SK-N-SH (cell line): ENCODE results near the gene HPDL. TPM values are rescaled to one million over a fixed set of nuclear protein-coding genes. Genes with fewer than 3 reads are reported as not detected.
A peak's percentile ranks its signal among the peaks of the same experiment; 100 is the strongest.

ENCODE experiments used
- CTCF ChIA-PET: fragments of 300-600, 350-600 bp; formaldehyde crosslinking; extraction: SDS; loops from one replicate; lab custom pipeline; 2021; lab: Yijun Ruan, JAX
- POLR2A ChIA-PET: fragments of 350-600 bp; sonication (Branson Sonifier 250); formaldehyde crosslinking; extraction: SDS; loops from one replicate; lab custom pipeline; 2020; ENCODE audit warnings: antibody characterized with exemption, inconsistent platforms; lab: Yijun Ruan, JAX
- DNase-seq: peaks from one replicate; pipeline ENCODE4 v3.0.0; 2012
- H2AFZ ChIP-seq: fragments of 200-600 bp; sonication (generic); 2 replicates; pipeline ENCODE4 v1.8.1; 2016; ENCODE audit warnings: antibody characterized with exemption, mild to moderate bottlenecking, low read depth
- H3F3A ChIP-seq: fragments of 200-600 bp; sonication (generic); replicated peaks from 2 replicates; pipeline ENCODE3; 2016; ENCODE audit warnings: antibody characterized with exemption, mild to moderate bottlenecking; ENCODE audit not compliant: insufficient read depth
- H3K27ac ChIP-seq, 2 experiments: fragments of 200-500 bp in 1 of 2; fragments of 200-600 bp in 1 of 2; sonication (Bioruptor generic) in 1 of 2; sonication (generic), shearing (Covaris generic) in 1 of 2; 2 replicates each; pipeline versions ENCODE4 v1.5.1 to v1.6.1; 2014 to 2016; ENCODE audit warnings: low read depth in 2 of 2, inconsistent platforms in 1 of 2, low read length in 1 of 2, mild to moderate bottlenecking in 1 of 2, mixed read lengths in 1 of 2
- H3K27me3 ChIP-seq: fragments of 200-600 bp; sonication (generic), shearing (Covaris generic); 2 replicates; pipeline ENCODE4 v1.6.1; 2016; ENCODE audit warnings: mixed run types; ENCODE audit not compliant: insufficient read depth
- H3K36me3 ChIP-seq, 2 experiments: fragments of 200-500 bp in 1 of 2; fragments of 200-600 bp in 1 of 2; sonication (Bioruptor generic) in 1 of 2; sonication (generic) in 1 of 2; replicated peaks in 1 of 2; 2 replicates each; pipeline versions ENCODE3 to v1.5.1; 2014 to 2016; ENCODE audit warnings: low read length in 1 of 2, mild to moderate bottlenecking in 1 of 2; ENCODE audit not compliant: insufficient read depth in 2 of 2, control insufficient read depth in 1 of 2
- H3K4me1 ChIP-seq, 2 experiments: fragments of 200-500 bp in 1 of 2; fragments of 200-600 bp in 1 of 2; sonication (Bioruptor generic) in 1 of 2; sonication (generic), shearing (Covaris generic) in 1 of 2; 2 replicates each; pipeline versions ENCODE4 v1.5.1 to v1.6.1; 2014 to 2016; ENCODE audit warnings: low read depth in 1 of 2, low read length in 1 of 2, mixed run types in 1 of 2; ENCODE audit not compliant: insufficient read depth in 2 of 2, control insufficient read depth in 1 of 2
- H3K4me2 ChIP-seq: fragments of 200-600 bp; sonication (generic), shearing (Covaris generic); 2 replicates; pipeline ENCODE4 v1.6.1; 2017; ENCODE audit warnings: mixed run types
- H3K4me3 ChIP-seq, 2 experiments: fragments of 200-500 bp in 1 of 2; fragments of 200-600 bp in 1 of 2; sonication (Bioruptor generic) in 1 of 2; sonication (generic), shearing (Covaris generic) in 1 of 2; 2 replicates each; pipeline versions ENCODE4 v1.5.1 to v1.8.1; 2014 to 2016; ENCODE audit warnings: low read depth in 2 of 2, inconsistent platforms in 1 of 2, low read length in 1 of 2, mild to moderate bottlenecking in 1 of 2, mixed read lengths in 1 of 2, moderate library complexity in 1 of 2
- H3K79me2 ChIP-seq: fragments of 200-600 bp; sonication (generic); 2 replicates; pipeline ENCODE4 v1.8.1; 2017; ENCODE audit warnings: mild to moderate bottlenecking; ENCODE audit not compliant: insufficient read depth
- H3K9ac ChIP-seq: fragments of 200-600 bp; sonication (generic); 2 replicates; pipeline ENCODE4 v1.6.1; 2017; ENCODE audit warnings: mixed run types
- H3K9me2 ChIP-seq: fragments of 200-600 bp; sonication (generic); 2 replicates; pipeline ENCODE4 v1.6.1; 2017; ENCODE audit warnings: mixed run types
- H3K9me3 ChIP-seq: fragments of 200-600 bp; sonication (generic); 2 replicates; pipeline ENCODE4 v1.6.1; 2017; ENCODE audit warnings: mixed run types, mild to moderate bottlenecking, moderate library complexity
- H4K20me1 ChIP-seq: fragments of 200-600 bp; sonication (generic); 2 replicates; pipeline ENCODE4 v1.6.1; 2017; ENCODE audit warnings: mild to moderate bottlenecking, mixed run types; ENCODE audit not compliant: insufficient read depth
- CHD2 ChIP-seq: fragments of 150-350 bp; IDR thresholded peaks from 2 replicates; pipeline ENCODE4 v1.6.1; 2018; ENCODE audit warnings: low read length; ENCODE audit not compliant: partially characterized antibody
- EP300 ChIP-seq, 2 experiments: IDR thresholded peaks; 2 replicates each; pipeline versions ENCODE4 v1.4.0 to v1.6.1; 2012; ENCODE audit warnings: borderline replicate concordance in 1 of 2, low read depth in 1 of 2, low read length in 1 of 2
- EZH2phosphoT487 ChIP-seq: fragments of 200-600 bp; sonication (generic); IDR thresholded peaks from 2 replicates; pipeline ENCODE4 v1.6.1; 2017; ENCODE audit warnings: low read depth, mixed run types, mild to moderate bottlenecking, antibody characterized with exemption, moderate library complexity, borderline replicate concordance
- FOSL2 ChIP-seq: IDR thresholded peaks from 2 replicates; pipeline ENCODE4 v1.4.0; 2012; ENCODE audit warnings: low read depth, mild to moderate bottlenecking, moderate library complexity, borderline replicate concordance
- FOXJ3 ChIP-seq: sonication (generic); formaldehyde crosslinking; IDR thresholded peaks from 2 replicates; pipeline ENCODE4 v1.5.1; 2020; ENCODE audit warnings: mild to moderate bottlenecking, missing genetic modification reagents
- FOXM1 ChIP-seq: IDR thresholded peaks from 2 replicates; pipeline ENCODE4 v1.4.0; 2012; ENCODE audit warnings: low read depth, mild to moderate bottlenecking
- GABPA ChIP-seq: IDR thresholded peaks from 2 replicates; pipeline ENCODE4 v1.4.0; 2012; ENCODE audit warnings: low read depth, mild to moderate bottlenecking
- POLR2AphosphoS5 ChIP-seq: IDR thresholded peaks from 2 replicates; pipeline ENCODE4 v1.6.1; 2012; ENCODE audit warnings: low read depth, low read length
- RAD21 ChIP-seq: IDR thresholded peaks from 2 replicates; pipeline ENCODE4 v1.6.1; 2012; ENCODE audit warnings: mild to moderate bottlenecking, low read length
- RCOR1 ChIP-seq: fragments of 150-350 bp; IDR thresholded peaks from 2 replicates; pipeline ENCODE4 v1.6.1; 2017; ENCODE audit warnings: antibody characterized with exemption, low read length
- RFX5 ChIP-seq: IDR thresholded peaks from 2 replicates; pipeline ENCODE4 v1.6.1; 2012; ENCODE audit warnings: mild to moderate bottlenecking, improper control_type of control experiment, low read length
- SMC3 ChIP-seq: IDR thresholded peaks from 2 replicates; pipeline ENCODE4 v1.6.1; 2012; ENCODE audit warnings: low read depth, low read length, improper control_type of control experiment
- TCF12 ChIP-seq: IDR thresholded peaks from 2 replicates; pipeline ENCODE4 v1.4.0; 2012
- TEAD4 ChIP-seq: IDR thresholded peaks from 2 replicates; pipeline ENCODE4 v1.4.0; 2012; ENCODE audit warnings: mild to moderate bottlenecking, borderline replicate concordance; ENCODE audit not compliant: insufficient read depth
- WGBS: methylation state at CpG from one replicate; pipeline ENCODE4 v1.1.6; 2017; ENCODE audit warnings: low lambda C conversion rate; 5-methylcytosine and 5-hydroxymethylcytosine counted together
- polyA plus RNA-seq, 3 experiments: library from polyadenylated mRNA; depleted of rRNA; stranded (reverse); fragments of >200 nt; gene quantifications; 2 replicates each; pipeline ENCODE4 v1.2.3, GENCODE V29; 2012
- TF ChIP-seq, protein P1 (sequence below): fragments of 150-350 bp; IDR thresholded peaks from 2 replicates; pipeline ENCODE4 v1.6.1; 2016; ENCODE audit warnings: mild to moderate bottlenecking, low read depth, low read length
- TF ChIP-seq, protein P2 (sequence below): IDR thresholded peaks from 2 replicates; pipeline ENCODE4; 2012
- TF ChIP-seq, protein P3 (sequence below): IDR thresholded peaks from 2 replicates; pipeline ENCODE4 v1.4.0; 2012; ENCODE audit warnings: low read depth, borderline replicate concordance

Gene HPDL
- polyA plus RNA-seq, 1 of the 3 experiments (the other 2 are of a cell fraction) = 0.25 TPM

DNA sequence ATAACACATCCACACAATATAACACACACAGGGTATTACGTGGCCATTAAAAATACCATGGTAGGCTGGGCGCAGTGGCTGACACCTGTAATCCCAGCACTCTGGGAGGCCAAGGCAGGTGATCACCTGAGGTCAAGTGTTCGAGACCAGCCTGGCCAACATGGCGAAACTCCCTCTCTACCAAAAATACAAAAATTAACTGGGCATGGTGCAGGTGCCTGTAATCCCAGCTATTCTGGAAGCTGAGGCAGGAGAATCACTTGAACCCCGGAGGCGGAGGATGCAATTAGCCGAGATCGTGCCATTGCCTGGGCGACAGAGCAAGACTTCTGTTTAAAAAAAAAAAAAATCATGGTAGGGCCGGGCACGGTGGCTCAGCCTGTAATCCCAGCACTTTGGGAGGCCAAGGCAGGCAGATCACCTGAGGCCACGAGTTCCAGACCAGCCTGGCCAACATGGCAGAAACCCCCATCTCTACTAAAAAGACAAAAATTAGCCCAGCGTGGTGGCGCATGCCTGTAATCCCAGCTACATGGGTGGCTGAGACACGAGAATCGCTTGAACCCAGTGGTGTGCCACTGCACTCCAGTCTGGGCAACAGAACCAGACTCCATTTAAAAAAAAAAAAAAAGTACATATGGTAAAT, 24.1 kb upstream of the HPDL start:
- H3K4me2 ChIP-seq = peak overlapping the region; percentile 81
- WGBS = 74% methylated on average over 16 of the region's 16 CpGs
- POLR2A ChIA-PET = interaction anchor here (0.8 to 4.6 kb wide), 5 partner anchors 37 to 572 kb away, joined by 3 to 50 read pairs (median 7); partner anchors contain the start of genes HECTD3, MUTYH, RNU5D-1 and TOE1
- no peaks in the 10 kb centered on the region for H3K9me3 ChIP-seq
- no peaks in the 10 kb centered on the region for H3K27me3 ChIP-seq
- H3K4me3 ChIP-seq = peak overlapping the region; percentile 46 to 78
- peaks cover 0 to 13% of the 10 kb centered on the region in 2 experiments; a peak in 1 of 4 replicates for H3K4me1 ChIP-seq
- H3K36me3 ChIP-seq = no peaks in the 10 kb centered on the region
- no peaks in the 10 kb centered on the region for H4K20me1 ChIP-seq
- peak overlapping the region in 1 of 2 experiments; percentile 77; a peak in 2 of 4 replicates for H3K27ac ChIP-seq
- peaks cover 10% of the 10 kb centered on the region for H3F3A ChIP-seq
- peak overlapping the region; percentile 80 for H2AFZ ChIP-seq
- TF ChIP-seq, protein P1, sequence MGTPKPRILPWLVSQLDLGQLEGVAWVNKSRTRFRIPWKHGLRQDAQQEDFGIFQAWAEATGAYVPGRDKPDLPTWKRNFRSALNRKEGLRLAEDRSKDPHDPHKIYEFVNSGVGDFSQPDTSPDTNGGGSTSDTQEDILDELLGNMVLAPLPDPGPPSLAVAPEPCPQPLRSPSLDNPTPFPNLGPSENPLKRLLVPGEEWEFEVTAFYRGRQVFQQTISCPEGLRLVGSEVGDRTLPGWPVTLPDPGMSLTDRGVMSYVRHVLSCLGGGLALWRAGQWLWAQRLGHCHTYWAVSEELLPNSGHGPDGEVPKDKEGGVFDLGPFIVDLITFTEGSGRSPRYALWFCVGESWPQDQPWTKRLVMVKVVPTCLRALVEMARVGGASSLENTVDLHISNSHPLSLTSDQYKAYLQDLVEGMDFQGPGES = no peak
- TF ChIP-seq POLR2AphosphoS5 (no peak), SMC3 (no peak), EZH2phosphoT487 (no peak), RCOR1 (no peak), FOXM1 (no peak), CHD2 (no peak), EP300 (IDR thresholded peaks at IDR 0.05; ENCODE audit: borderline replicate concordance in 1 of 2, low read depth in 1 of 2, low read length in 1 of 2) (no peak), FOSL2 (no peak), RFX5 (no peak), GABPA (no peak), TEAD4 (no peak), TCF12 (no peak), RAD21 (no peak), FOXJ3 (CRISPR knock-in tag) (no peak)
- TF ChIP-seq, protein P2, sequence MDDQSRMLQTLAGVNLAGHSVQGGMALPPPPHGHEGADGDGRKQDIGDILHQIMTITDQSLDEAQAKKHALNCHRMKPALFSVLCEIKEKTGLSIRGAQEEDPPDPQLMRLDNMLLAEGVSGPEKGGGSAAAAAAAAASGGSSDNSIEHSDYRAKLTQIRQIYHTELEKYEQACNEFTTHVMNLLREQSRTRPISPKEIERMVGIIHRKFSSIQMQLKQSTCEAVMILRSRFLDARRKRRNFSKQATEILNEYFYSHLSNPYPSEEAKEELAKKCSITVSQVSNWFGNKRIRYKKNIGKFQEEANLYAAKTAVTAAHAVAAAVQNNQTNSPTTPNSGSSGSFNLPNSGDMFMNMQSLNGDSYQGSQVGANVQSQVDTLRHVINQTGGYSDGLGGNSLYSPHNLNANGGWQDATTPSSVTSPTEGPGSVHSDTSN = no peak
- TF ChIP-seq, protein P3, sequence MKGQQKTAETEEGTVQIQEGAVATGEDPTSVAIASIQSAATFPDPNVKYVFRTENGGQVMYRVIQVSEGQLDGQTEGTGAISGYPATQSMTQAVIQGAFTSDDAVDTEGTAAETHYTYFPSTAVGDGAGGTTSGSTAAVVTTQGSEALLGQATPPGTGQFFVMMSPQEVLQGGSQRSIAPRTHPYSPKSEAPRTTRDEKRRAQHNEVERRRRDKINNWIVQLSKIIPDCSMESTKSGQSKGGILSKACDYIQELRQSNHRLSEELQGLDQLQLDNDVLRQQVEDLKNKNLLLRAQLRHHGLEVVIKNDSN = no peak
- no peak for DNase-seq
- CTCF ChIA-PET = interaction anchor here (0.7 to 14.7 kb wide), 12 partner anchors 12 to 515 kb away, joined by 3 to 470 read pairs (median 4); partner anchors contain the start of genes BEST4, HECTD3, MUTYH and PLK3
- no peaks in the 10 kb centered on the region for H3K9me2 ChIP-seq
- H3K79me2 ChIP-seq = no peaks in the 10 kb centered on the region
- H3K9ac ChIP-seq = peak overlapping the region; percentile 83
